ENCODE measurements around the gene ADAMTSL1.

Gene ADAMTSL1

DNA sequence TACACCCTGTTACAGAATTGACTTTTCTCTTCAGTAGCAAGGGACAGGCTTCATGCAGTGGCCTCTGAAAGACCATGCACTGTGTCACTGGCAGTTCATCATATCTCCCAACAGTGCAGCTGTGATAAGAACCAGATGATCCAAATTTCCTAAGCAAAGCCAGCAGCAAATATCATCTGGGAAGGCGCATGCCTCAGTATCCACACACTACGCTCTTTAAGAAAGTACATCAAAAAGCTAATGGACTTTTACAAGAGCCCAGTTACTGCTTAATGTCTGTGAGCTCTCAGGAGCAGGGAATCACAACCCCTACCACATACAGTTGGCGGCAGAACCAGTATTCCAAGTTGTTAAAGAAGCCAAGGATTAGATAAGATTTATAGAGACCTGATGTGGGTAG lies 25.1 kb downstream of the ADAMTSL1 start:
- DNase-seq (ENCODE audit: low spot score): no peak

GRCh38 chr9:18499980-18500379 lies 26.0 kb downstream of the ADAMTSL1 start:
- no peak for DNase-seq (ENCODE audit: low spot score)

DNA sequence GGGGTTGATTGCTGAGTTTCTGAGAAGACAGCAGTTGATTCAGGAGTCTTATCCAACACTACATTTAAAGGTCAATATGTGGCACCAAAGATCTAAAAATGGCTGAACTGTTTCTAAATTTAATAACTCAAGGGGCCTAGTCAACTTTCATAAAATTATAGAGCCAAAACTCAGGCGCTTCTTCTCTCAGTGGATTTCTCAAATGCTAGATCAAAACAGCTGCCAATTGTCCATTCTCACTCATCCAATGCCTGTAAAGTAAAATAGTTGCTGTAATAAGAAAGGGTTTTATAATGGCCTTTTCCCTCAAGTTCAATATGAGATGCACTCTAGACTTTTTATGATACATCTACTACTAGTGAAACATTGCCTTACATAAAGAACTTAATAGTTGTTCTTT lies 26.5 kb downstream of the ADAMTSL1 start:
- no peak for DNase-seq (ENCODE audit: low spot score)

- no peak for DNase-seq (ENCODE audit: low spot score)
Observed at GRCh38 chr9:18501949-18502348, 28.0 kb downstream of the ADAMTSL1 start.

DNA sequence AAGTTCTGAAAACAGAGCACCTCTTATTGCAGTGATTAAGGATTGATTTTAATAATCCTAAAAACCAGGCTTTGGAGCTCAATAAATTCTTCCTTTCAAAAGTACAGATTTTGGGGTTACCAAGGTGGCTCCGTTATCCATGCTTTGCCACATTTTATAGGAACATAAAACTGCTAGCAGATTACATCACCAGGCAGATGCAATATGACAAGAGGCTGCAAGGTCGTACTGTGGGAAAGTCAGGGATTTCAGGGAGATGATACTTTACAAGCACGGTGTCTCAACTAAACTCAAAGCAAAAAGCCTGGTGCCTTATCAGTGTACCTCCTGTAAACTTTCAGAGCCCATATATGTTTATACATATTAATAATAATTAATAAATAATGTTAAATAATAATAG lies 28.6 kb downstream of the ADAMTSL1 start:
- no peak for DNase-seq (ENCODE audit: low spot score)

GRCh38 chr9:18504707-18505106 lies 30.8 kb downstream of the ADAMTSL1 start:
- DNase-seq (ENCODE audit: low spot score): no peak

- DNase-seq (ENCODE audit: low spot score): no peak
Observed at GRCh38 chr9:18507151-18507550, 33.2 kb downstream of the ADAMTSL1 start.

DNA sequence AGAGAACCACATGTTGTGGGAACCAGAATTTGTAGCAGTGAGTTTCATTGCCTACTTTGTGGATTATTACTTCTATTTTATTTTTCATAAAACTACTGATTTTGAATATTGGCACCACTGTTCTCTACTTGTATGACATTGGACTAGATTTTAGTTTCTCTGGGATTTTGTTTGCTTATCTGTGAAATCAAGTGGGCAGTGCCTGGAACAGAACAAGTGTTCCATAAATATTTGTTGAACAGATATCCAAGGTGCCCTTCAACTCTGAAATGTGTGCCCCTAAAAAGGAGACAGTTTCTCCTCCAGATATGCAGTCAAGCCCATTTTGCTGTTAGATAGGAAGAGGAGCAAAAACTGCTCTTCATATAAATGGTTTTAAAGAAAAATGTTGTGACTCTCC lies 42.6 kb downstream of the ADAMTSL1 start:
- DNase-seq (ENCODE audit: low spot score): no peak

- no peak for DNase-seq (ENCODE audit: low spot score)
Observed at GRCh38 chr9:18516965-18517364, 43.0 kb downstream of the ADAMTSL1 start.

DNA sequence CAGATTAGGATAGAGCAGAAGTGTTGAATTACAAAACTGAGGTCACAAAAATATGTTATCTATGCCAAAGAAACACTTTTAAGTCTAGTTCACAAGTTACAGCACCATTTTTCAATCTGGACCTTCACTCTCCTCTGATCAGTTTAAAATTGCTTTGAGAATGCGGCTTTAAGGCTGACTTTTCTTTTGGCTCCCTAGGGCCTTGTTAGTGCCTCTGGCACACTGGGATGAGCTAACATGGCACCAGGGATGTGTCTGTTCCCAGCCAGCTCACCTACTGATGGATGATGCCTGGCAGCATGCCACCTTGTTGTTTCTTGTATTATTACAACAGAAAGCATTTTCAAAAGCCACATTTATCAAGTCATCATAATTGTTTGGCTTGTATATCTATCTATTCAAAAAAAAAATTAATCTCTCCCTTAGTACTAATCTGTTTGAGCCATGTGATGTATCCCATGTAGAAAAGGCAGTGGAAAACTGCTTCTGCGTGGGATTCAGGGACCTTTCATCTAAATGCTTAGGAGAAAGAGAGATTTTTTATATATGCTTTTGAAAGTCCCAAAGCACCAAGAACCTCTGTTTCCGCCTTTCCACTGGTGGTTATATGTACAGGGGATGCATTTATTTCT lies 46.6 kb downstream of the ADAMTSL1 start:
- no peak for DNase-seq (ENCODE audit: low spot score)

DNA sequence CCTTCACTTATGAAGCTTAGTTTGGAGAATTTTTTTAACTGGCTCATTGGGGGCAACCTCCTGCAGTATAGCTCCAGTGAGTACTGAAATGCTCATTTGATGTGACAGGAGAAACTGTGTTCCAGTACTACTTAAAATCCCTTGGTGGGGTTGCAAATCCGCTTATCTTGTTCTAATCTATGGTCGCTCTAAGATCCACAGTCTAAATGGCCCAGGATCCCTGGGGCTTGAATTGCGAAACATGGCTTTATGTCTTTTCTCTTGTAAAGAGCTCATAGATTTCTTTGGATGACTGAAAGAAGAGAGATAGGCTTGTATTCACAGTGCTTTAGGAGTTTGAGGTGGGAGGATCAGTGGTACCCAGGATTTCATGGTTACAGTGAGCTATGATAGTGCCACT lies 52.7 kb downstream of the ADAMTSL1 start:
- no peak for DNase-seq (ENCODE audit: low spot score)

GRCh38 chr9:18531136-18532065 lies 57.4 kb downstream of the ADAMTSL1 start:
- no peak for DNase-seq (ENCODE audit: low spot score)

DNA sequence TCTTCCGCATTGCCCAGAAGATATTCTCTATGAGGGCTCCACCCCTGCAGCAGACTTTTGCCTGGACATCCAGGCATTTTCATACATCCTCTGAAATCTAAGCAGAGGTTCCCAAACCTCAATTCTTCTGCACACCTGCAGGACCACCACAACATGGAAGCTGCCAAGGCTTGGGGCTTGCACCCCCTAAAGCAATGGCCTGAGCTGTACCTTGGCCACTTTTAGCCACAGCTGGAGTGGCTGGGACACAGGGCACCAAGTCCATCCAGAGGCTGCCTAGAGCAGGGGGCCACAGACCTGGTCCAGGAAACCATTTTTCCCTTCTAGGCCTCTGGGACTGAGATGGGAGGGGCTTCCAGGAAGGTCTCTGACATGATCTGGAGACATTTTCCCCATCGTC lies 60.7 kb downstream of the ADAMTSL1 start:
- no peak for DNase-seq (ENCODE audit: low spot score)

GRCh38 chr9:18536554-18536953 lies 62.6 kb downstream of the ADAMTSL1 start:
- no peak for DNase-seq (ENCODE audit: low spot score)

GRCh38 chr9:18539203-18539693 lies 65.3 kb downstream of the ADAMTSL1 start:
- no peak for DNase-seq (ENCODE audit: low spot score)

DNA sequence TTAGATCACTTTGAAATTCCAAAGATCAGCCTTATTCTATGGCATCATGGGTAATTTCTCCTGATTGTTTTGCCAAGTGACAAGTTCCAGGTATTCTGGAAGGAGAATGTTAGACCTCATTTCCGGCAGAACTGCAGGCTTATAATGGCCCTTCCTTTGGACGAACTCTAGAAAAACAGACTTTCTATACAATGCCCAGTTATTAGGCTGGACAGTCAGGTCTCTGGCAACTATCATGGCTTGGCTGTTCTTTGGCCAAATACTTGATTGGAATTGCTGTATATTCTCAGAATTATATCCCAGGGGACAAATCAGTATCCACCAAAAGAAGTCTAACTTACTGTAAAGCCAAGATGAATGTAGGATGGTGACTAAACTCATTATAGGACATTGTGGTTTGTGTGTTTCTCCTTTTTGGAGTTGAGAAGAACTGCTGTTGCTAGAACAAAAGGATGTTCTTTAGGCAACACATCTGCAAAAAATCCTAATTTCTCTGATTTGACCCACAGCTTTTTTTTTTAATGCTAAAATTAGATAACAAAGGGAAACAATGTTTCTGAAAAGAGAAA lies 69.0 kb downstream of the ADAMTSL1 start:
- no peak for DNase-seq (ENCODE audit: low spot score)

DNA sequence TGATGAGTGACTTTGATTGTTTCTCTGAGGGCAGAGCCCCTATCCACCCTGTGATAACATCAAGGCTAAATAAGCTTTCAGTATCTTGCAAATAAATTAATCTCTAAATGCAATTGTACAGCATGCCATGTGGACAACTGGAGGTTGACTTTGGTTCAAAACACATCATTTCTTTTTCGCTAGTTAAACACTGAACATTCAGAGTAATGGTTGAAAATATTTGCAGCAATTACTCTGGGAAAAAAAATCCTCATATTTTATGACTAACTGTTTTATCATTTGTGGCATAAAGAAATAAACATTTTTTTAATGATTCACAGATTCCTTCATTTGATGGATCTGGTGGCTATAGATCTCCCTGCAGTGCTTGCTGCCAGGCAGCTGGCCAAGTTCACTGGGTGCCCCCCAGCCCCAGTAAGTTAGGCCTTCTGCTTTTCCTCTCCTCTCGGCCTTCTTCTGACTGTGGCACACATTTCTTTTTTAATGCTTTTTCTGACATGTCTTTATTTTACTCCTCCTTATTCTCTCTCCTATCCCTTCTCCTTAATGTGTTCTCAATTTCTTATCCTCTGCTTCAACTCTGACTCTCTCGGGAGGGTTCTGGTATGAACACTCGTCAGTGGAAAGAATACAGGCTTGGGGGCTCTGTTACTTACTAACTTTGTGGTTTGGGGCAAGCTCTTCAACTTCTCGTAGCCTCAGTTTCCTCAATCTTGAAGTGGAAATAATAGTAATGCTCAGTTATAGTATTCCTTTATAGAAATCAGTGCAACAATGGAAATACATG lies 69.6 kb downstream of the ADAMTSL1 start:
- DNase-seq (ENCODE audit: low spot score): no peak

- no peak for DNase-seq (ENCODE audit: low spot score)
Observed at GRCh38 chr9:18544456-18544855, 70.5 kb downstream of the ADAMTSL1 start.

GRCh38 chr9:18545636-18546360 lies 71.8 kb downstream of the ADAMTSL1 start:
- no peak for DNase-seq (ENCODE audit: low spot score)

DNA sequence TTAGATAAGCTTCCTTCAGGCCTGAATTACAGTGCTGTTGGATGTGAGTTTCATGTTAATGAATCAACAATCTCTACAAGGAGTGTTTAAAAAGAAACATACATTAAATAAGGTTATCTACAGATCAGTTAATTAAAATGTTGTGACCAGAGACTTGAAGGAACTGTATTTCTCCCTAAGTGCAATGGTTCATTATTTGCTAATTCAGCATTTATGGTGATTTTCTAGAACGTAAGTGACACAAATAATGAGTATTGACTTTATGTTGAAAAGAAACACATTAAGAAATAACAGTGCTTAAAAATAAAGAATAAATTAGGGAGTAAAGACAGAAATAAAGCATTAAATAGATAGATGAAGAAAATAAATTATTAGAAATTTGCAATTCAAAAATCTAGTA lies 74.5 kb downstream of the ADAMTSL1 start:
- DNase-seq (ENCODE audit: low spot score): no peak

DNA sequence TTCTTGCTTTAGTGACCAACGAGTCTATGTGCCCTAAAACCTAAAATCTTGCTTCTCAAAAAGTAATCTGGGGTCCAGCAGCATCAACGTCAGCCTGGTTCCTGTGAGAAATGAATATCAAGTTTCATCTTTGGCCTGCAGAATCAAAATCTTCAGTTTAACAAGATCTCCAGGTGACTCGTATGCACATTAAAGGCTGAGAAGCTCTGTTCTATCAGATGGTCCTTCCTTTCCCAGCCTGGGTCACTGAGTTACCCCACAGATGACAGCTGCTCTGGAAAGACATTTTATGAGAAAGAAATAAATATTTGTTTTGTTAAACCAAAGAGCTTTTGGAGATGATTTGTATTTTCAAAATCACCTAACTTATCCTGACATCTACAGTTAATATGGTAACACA lies 75.8 kb downstream of the ADAMTSL1 start:
- DNase-seq (ENCODE audit: low spot score): no peak

- DNase-seq (ENCODE audit: low spot score): no peak
Observed at GRCh38 chr9:18550286-18550685, 76.3 kb downstream of the ADAMTSL1 start.

Measured in LoVo (cell line).